Measurements from ENCODE around the gene NKD2.

DNA sequence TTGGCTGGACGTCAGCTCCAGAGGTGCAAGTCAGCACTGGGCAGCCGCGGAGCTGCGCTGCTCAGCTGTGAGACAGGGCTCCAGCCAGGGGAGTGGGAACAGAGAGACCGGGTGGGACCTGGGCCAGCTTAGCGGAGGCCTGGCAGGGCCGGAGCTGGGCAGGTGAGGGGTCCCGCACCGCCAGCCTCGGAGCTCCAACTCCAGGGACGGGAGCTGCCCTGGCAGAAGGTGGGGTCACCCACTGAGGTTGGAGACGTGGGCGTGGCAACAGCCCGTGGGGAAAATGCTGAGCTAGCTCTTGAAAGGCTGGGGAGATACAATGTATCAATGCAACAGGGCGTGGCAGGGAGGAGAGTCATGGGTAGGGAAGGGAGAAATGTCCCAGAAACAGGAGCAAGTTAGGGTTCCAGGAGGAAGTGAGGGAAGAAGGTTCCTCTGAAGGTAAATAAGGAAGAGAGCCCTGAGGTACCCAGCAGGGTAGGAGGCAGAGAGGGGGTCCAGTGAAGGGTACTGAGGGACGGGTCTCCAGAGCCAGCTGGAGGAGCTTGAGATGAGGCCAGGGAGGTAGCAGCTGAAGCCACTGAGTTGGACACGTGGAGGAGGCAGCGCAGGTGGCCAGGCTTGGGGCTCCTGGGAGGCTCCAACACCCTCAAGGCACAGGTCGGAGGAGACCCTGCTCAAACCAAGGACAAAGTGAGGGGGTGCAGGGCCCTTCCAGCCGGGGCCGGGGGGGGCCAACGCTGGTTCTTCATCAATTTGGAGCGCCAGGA lies 736 bp upstream of the NKD2 start:
- TF ChIP-seq SUZ12 (IDR thresholded peaks at IDR 0.05; ENCODE audit: extremely low read depth, insufficient read depth, insufficient read length) = no peak
- TF ChIP-seq ZNF274 (IDR thresholded peaks at IDR 0.05; ENCODE audit: low read depth, low read length) = no peak
- no peak for TF ChIP-seq YY1 (IDR thresholded peaks at IDR 0.05; ENCODE audit: insufficient read depth, insufficient read length)
